VCaP (cell line): ENCODE measurements around the gene STUM.

Experiments used
- H3K27ac ChIP-seq: fragments of 450-650 bp; 2 replicates; pipeline ENCODE4 v1.5.1; 2017
- CTCF ChIP-seq: fragments of 450-650 bp; conservative IDR thresholded peaks from 2 replicates; pipeline ENCODE4 v1.5.1; 2017; ENCODE audit warnings: mild to moderate bottlenecking, moderate library complexity

STUM gene

GRCh38 chr1:226553924-226554282 lies 5.3 kb downstream of the STUM start:
- TF ChIP-seq CTCF, result no peak
- peak overlapping the region; percentile 11; the same call in 1 of the 2 replicates for H3K27ac ChIP-seq

GRCh38 chr1:226555092-226555491 lies 6.5 kb downstream of the STUM start:
- no peak overlapping the region for H3K27ac ChIP-seq
- no peak for TF ChIP-seq CTCF

- no peak for TF ChIP-seq CTCF
- H3K27ac ChIP-seq, result no peak overlapping the region
Observed at GRCh38 chr1:226557424-226557823, 8.9 kb downstream of the STUM start.

GRCh38 chr1:226558036-226558650 lies 9.6 kb downstream of the STUM start:
- no peak for TF ChIP-seq CTCF
- no peak overlapping the region for H3K27ac ChIP-seq

GRCh38 chr1:226560243-226560642 lies 11.7 kb downstream of the STUM start:
- no peak overlapping the region for H3K27ac ChIP-seq
- TF ChIP-seq CTCF, result no peak

GRCh38 chr1:226562989-226563388 lies 14.4 kb downstream of the STUM start:
- H3K27ac ChIP-seq, result no peak overlapping the region
- no peak for TF ChIP-seq CTCF

GRCh38 chr1:226563666-226564065 lies 15.1 kb downstream of the STUM start:
- no peak overlapping the region for H3K27ac ChIP-seq
- no peak for TF ChIP-seq CTCF
